LNCaP clone FGC (cell line): Measurements from ENCODE around the gene SMIM38.

Experiments
- DNase-seq: peaks from one replicate; pipeline ENCODE4 v3.0.0-alpha.2; 2011; ENCODE audit warnings: low read depth
- H3K4me3 ChIP-seq: 2 replicates; pipeline ENCODE4 v1.5.1; 2011; ENCODE audit warnings: mild to moderate bottlenecking, low read depth, low read length, control low read depth
- CTCF ChIP-seq: IDR thresholded peaks from 2 replicates; pipeline ENCODE4 v1.5.1; 2012; ENCODE audit warnings: mild to moderate bottlenecking; ENCODE audit not compliant: control insufficient read depth, insufficient read depth; ENCODE audit errors: extremely low read depth

SMIM38 gene

GRCh38 chr11:69156235-69156639 lies 502 bp downstream of the SMIM38 start:
- TF ChIP-seq CTCF, result no peak
- no peak overlapping the region for H3K4me3 ChIP-seq
- DNase-seq, result no peak

GRCh38 chr11:69156673-69157155 lies 979 bp downstream of the SMIM38 start:
- DNase-seq, result no peak
- H3K4me3 ChIP-seq, result no peak overlapping the region
- no peak for TF ChIP-seq CTCF

GRCh38 chr11:69157156-69157821 lies 1.6 kb downstream of the SMIM38 start:
- TF ChIP-seq CTCF, result no peak

GRCh38 chr11:69157822-69158231 lies 2.1 kb downstream of the SMIM38 start:
- DNase-seq, result no peak
- no peak overlapping the region for H3K4me3 ChIP-seq
- TF ChIP-seq CTCF, result no peak

More at GRCh38 chr11:69157156-69157821, 1.6 kb downstream of the SMIM38 start:
- H3K4me3 ChIP-seq, result no peak overlapping the region
- no peak for DNase-seq

GRCh38 chr11:69158301-69159149 lies 2.8 kb downstream of the SMIM38 start:
- TF ChIP-seq CTCF, result no peak

GRCh38 chr11:69159150-69159852 lies 3.6 kb downstream of the SMIM38 start:
- no peak for TF ChIP-seq CTCF
- H3K4me3 ChIP-seq, result no peak overlapping the region
- no peak for DNase-seq

More at GRCh38 chr11:69158301-69159149, 2.8 kb downstream of the SMIM38 start:
- DNase-seq, result no peak
- H3K4me3 ChIP-seq, result no peak overlapping the region
